Chondrocyte (in vitro differentiated cells): ENCODE data around the gene PRSS2. TPM values are rescaled to one million over a fixed set of nuclear protein-coding genes. Genes with fewer than 3 reads are reported as not detected.

Experiments used
- DNase-seq: peaks from one replicate; pipeline ENCODE4 v3.0.0; 2021; ENCODE audit warnings: mixed read lengths, low spot score
- H3K27ac Mint-ChIP-seq: one replicate; pipeline ENCODE4 v1.8.0; 2021; ENCODE audit warnings: mild to moderate bottlenecking, moderate library complexity, mixed read lengths; ENCODE audit not compliant: unreplicated experiment
- H3K27me3 Mint-ChIP-seq: 2 replicates; pipeline ENCODE4 v1.8.0; 2021; ENCODE audit warnings: low read depth, mixed read lengths
- H3K36me3 Mint-ChIP-seq: 2 replicates; pipeline ENCODE4 v1.8.0; 2021; ENCODE audit warnings: low read depth, mixed read lengths
- H3K4me1 Mint-ChIP-seq: 2 replicates; pipeline ENCODE4 v1.8.0; 2021; ENCODE audit warnings: low read depth, mild to moderate bottlenecking, mixed read lengths
- H3K4me3 Mint-ChIP-seq: one replicate; pipeline ENCODE4 v1.8.0; 2021; ENCODE audit warnings: mild to moderate bottlenecking, moderate library complexity, mixed read lengths; ENCODE audit not compliant: unreplicated experiment
- H3K9me3 Mint-ChIP-seq: 2 replicates; pipeline ENCODE4 v1.8.0; 2021; ENCODE audit warnings: low read depth, mixed read lengths
- total RNA-seq: library from RNA; stranded (reverse); gene quantifications from 3 replicates; pipeline ENCODE4 v1.2.1, GENCODE V29; 2021
- TF ChIP-seq, protein P1 (sequence below): fragments of 200-600 bp; sonication (generic); IDR thresholded peaks from 2 replicates; pipeline ENCODE4 v1.5.0; 2021; ENCODE audit warnings: antibody characterized with exemption, mild to moderate bottlenecking, moderate library complexity

Gene PRSS2
- total RNA-seq, 1 donor from 2014 or later, result not detected

DNA sequence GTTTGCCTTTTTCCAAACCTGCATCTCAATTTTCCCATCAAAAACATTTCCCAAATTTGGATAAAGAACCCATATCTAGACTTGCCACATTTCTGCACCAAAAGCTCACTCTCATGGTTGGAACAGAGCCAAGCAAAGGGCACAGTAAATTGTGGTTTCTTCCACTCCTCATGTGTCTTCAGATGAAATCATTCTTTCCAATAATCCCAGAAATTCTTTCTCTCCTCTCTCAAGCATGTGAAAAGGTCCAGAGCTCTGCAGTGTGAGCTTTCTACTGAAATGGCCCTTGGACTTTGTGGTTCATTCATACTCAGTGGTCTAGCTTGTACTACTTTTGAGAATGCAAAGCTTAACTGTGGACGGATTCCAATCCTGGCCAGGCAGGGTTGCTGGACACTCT lies 19.8 kb downstream of the PRSS2 start:
- Mint-ChIP-seq H3K4me3 (no peak overlapping the region), H3K36me3 (no peaks in the 10 kb centered on the region), H3K9me3 (no peaks in the 10 kb centered on the region), H3K4me1 (no peaks in the 10 kb centered on the region), H3K27ac (no peak overlapping the region), H3K27me3 (peaks cover 58% of the 10 kb centered on the region)
- TF ChIP-seq, protein P1, sequence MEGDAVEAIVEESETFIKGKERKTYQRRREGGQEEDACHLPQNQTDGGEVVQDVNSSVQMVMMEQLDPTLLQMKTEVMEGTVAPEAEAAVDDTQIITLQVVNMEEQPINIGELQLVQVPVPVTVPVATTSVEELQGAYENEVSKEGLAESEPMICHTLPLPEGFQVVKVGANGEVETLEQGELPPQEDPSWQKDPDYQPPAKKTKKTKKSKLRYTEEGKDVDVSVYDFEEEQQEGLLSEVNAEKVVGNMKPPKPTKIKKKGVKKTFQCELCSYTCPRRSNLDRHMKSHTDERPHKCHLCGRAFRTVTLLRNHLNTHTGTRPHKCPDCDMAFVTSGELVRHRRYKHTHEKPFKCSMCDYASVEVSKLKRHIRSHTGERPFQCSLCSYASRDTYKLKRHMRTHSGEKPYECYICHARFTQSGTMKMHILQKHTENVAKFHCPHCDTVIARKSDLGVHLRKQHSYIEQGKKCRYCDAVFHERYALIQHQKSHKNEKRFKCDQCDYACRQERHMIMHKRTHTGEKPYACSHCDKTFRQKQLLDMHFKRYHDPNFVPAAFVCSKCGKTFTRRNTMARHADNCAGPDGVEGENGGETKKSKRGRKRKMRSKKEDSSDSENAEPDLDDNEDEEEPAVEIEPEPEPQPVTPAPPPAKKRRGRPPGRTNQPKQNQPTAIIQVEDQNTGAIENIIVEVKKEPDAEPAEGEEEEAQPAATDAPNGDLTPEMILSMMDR, result no peak
- no peak for DNase-seq

DNA sequence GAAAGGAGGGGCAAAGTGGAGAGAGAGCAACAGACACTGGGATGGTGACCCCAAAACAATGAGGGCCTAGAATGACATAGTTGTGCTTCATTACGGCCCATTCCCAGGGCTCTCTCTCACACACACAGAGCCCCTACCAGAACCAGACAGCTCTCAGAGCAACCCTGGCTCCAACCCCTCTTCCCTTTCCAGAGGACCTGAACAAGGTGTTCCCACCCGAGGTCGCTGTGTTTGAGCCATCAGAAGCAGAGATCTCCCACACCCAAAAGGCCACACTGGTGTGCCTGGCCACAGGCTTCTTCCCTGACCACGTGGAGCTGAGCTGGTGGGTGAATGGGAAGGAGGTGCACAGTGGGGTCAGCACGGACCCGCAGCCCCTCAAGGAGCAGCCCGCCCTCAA lies 20.7 kb downstream of the PRSS2 start:
- Mint-ChIP-seq H3K27ac (no peak overlapping the region), H3K4me3 (no peak overlapping the region), H3K27me3 (peaks cover 68% of the 10 kb centered on the region), H3K4me1 (peaks cover 3% of the 10 kb centered on the region), H3K36me3 (no peaks in the 10 kb centered on the region), H3K9me3 (no peaks in the 10 kb centered on the region)
- TF ChIP-seq, protein P1, result no peak
- no peak for DNase-seq

DNA sequence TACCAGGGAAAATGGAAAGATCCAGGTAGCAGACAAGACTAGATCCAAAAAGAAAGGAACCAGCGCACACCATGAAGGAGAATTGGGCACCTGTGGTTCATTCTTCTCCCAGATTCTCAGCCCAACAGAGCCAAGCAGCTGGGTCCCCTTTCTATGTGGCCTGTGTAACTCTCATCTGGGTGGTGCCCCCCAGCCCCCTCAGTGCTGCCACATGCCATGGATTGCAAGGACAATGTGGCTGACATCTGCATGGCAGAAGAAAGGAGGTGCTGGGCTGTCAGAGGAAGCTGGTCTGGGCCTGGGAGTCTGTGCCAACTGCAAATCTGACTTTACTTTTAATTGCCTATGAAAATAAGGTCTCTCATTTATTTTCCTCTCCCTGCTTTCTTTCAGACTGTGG lies 21.4 kb downstream of the PRSS2 start:
- Mint-ChIP-seq H3K27ac (no peak overlapping the region), H3K36me3 (no peaks in the 10 kb centered on the region), H3K27me3 (peaks cover 67% of the 10 kb centered on the region), H3K9me3 (no peaks in the 10 kb centered on the region), H3K4me3 (no peak overlapping the region), H3K4me1 (peaks cover 4% of the 10 kb centered on the region)
- DNase-seq, result no peak
- TF ChIP-seq, protein P1, result no peak

DNA sequence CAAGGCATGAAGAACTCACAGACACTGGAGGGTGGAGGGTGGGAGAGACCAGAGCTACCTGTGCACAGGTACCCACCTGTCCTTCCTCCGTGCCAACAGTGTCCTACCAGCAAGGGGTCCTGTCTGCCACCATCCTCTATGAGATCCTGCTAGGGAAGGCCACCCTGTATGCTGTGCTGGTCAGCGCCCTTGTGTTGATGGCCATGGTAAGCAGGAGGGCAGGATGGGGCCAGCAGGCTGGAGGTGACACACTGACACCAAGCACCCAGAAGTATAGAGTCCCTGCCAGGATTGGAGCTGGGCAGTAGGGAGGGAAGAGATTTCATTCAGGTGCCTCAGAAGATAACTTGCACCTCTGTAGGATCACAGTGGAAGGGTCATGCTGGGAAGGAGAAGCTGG lies 21.8 kb downstream of the PRSS2 start:
- Mint-ChIP-seq H3K4me1 (peaks cover 5% of the 10 kb centered on the region), H3K27me3 (peaks cover 67% of the 10 kb centered on the region)

DNA sequence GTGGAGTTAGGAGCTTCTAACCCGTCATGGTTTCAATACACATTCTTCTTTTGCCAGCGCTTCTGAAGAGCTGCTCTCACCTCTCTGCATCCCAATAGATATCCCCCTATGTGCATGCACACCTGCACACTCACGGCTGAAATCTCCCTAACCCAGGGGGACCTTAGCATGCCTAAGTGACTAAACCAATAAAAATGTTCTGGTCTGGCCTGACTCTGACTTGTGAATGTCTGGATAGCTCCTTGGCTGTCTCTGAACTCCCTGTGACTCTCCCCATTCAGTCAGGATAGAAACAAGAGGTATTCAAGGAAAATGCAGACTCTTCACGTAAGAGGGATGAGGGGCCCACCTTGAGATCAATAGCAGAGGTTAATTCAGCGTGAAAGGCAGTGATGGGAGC lies 22.4 kb downstream of the PRSS2 start:
- Mint-ChIP-seq H3K4me1 (peaks cover 9% of the 10 kb centered on the region), H3K27ac (no peak overlapping the region), H3K9me3 (no peaks in the 10 kb centered on the region), H3K36me3 (no peaks in the 10 kb centered on the region), H3K4me3 (no peak overlapping the region), H3K27me3 (peaks cover 67% of the 10 kb centered on the region)
- no peak for DNase-seq
- TF ChIP-seq, protein P1, result no peak

More for the DNA sequence above, 21.8 kb downstream of the PRSS2 start:
- H3K9me3 Mint-ChIP-seq, result no peaks in the 10 kb centered on the region
- TF ChIP-seq, protein P1, result no peak
- no peak overlapping the region for H3K4me3 Mint-ChIP-seq
- no peak for DNase-seq
- no peak overlapping the region for H3K27ac Mint-ChIP-seq
- no peaks in the 10 kb centered on the region for H3K36me3 Mint-ChIP-seq
